Spleen (tissue), 11 donors: Measurements from ENCODE around the gene RHBDF2. TPM values are rescaled to one million over a fixed set of nuclear protein-coding genes. Genes with fewer than 3 reads are reported as not detected.
A peak's percentile ranks its signal among the peaks of the same experiment; 100 is the strongest.

Experiments
- DNase-seq: peaks from one replicate; pipeline ENCODE4 v3.0.0-alpha.2; 2020
- H3K27ac ChIP-seq, 8 donors: fragments of 200-600 bp; sonication (generic) in 7 of 8; 1 replicate in 4 of 8; 2 replicates in 4 of 8; pipeline versions ENCODE4 v1.5.0 to v1.8.0; 2016 to 2021; ENCODE audit warnings: inconsistent platforms in 4 of 8, mild to moderate bottlenecking in 4 of 8, moderate library complexity in 1 of 8
- H3K27me3 ChIP-seq, 7 donors: fragments of 200-600 bp; sonication (generic) in 6 of 7; replicated peaks in 1 of 7; 1 replicate in 4 of 7; 2 replicates in 3 of 7; pipeline versions ENCODE4 v1.5.0 to v1.8.0; 2016 to 2021; ENCODE audit warnings: inconsistent platforms in 3 of 7, mild to moderate bottlenecking in 1 of 7
- H3K36me3 ChIP-seq, 6 donors: fragments of 200-600 bp; sonication (generic) in 5 of 6; 1 replicate in 4 of 6; 2 replicates in 2 of 6; pipeline versions ENCODE4 v1.5.0 to v1.8.0; 2016 to 2021; ENCODE audit warnings: inconsistent platforms in 2 of 6
- H3K4me1 ChIP-seq, 6 donors: fragments of 200-600 bp; sonication (generic) in 5 of 6; 1 replicate in 3 of 6; 2 replicates in 3 of 6; pipeline versions ENCODE4 v1.5.0 to v1.8.0; 2016 to 2021; ENCODE audit warnings: inconsistent platforms in 3 of 6
- H3K4me3 ChIP-seq, 8 donors: fragments of 200-600 bp; sonication (generic) in 7 of 8; 1 replicate in 4 of 8; 2 replicates in 4 of 8; pipeline versions ENCODE4 v1.5.0 to v1.8.0; 2016 to 2021; ENCODE audit warnings: inconsistent platforms in 4 of 8, mild to moderate bottlenecking in 4 of 8, moderate library complexity in 2 of 8
- H3K9me3 ChIP-seq, 8 donors: fragments of 200-600 bp; sonication (generic) in 7 of 8; 1 replicate in 4 of 8; 2 replicates in 4 of 8; pipeline versions ENCODE4 v1.5.0 to v1.8.0; 2016 to 2021; ENCODE audit warnings: inconsistent platforms in 4 of 8
- CTCF ChIP-seq, 11 experiments: fragments of 200-600 bp in 7 of 11; fragments of 450-650 bp in 4 of 11; sonication (generic) in 4 of 11; IDR thresholded peaks in 8 of 11; conservative IDR thresholded peaks in 3 of 11; 1 replicate in 7 of 11; 2 replicates in 4 of 11; pipeline versions ENCODE4 v1.4.0 to v1.8.0; 2016 to 2021; ENCODE audit warnings: antibody characterized with exemption in 11 of 11, inconsistent platforms in 4 of 11, mild to moderate bottlenecking in 1 of 11
- POLR2A ChIP-seq, 3 donors: fragments of 450-650 bp; IDR thresholded peaks; one replicate each; pipeline ENCODE4 v1.5.1; 2017; ENCODE audit warnings: antibody characterized with exemption in 3 of 3, mild to moderate bottlenecking in 1 of 3
- POLR2AphosphoS5 ChIP-seq, 3 donors: sonication (generic); formaldehyde crosslinking; IDR thresholded peaks; one replicate each; pipeline ENCODE4 v1.5.1; 2017; ENCODE audit warnings: antibody characterized with exemption in 3 of 3
- WGBS, 5 donors: extraction: QIAGEN DNeasy Blood & Tissue Kit in 3 of 5; methylation state at CpG; one replicate each; pipeline versions ENCODE4 v1.1.5 to v1.1.7; 2013 to 2018; 5-methylcytosine and 5-hydroxymethylcytosine counted together
- intact Hi-C: fragments of 100-400 bp; cut with DNase I; formaldehyde crosslinking; loops from one replicate; pipeline ENCODE4 v1.15.0; 2023; ENCODE audit warnings: low total_unique reads
- polyA plus RNA-seq, 3 donors: library from polyadenylated mRNA; stranded (reverse); fragments of 200-250 nt; gene quantifications; one replicate each; pipeline ENCODE4 v1.2.1, GENCODE V29; 2013
- total RNA-seq, 7 donors: library from RNA; depleted of rRNA in 3 of 7; stranded (reverse); fragments of >200 nt in 3 of 7; fragmentation: NEBNext Ultra II Directional in 4 of 7; extraction: Animal tissue kit (Norgen Biotek cat#: 25700) in 4 of 7; gene quantifications; one replicate each; pipeline versions ENCODE4 v1.1.0 to v1.2.1, GENCODE V29; 2016 to 2021
- donor health status: healthy with polysubstance abuse.
- donor health status: DM: no; HTN: no; CAD: no; lungs with moderate emphysema.
- donor health status: DM: no; HTN: no; CAD: no.
- donor health status: Bipolar disorder and iron deficiency.
- donor health status: healthy.
- donor health status: DM: no; HTN: no; CAD: no.
- donor health status: DM: yes; HTN: yes; CAD: no.

Gene RHBDF2
- total and polyA plus RNA-seq, 10 donors = 31.4 to 147 (median 97.9) TPM

- H3K36me3 ChIP-seq = peaks cover 0 to 82% (median 48%) of the 10 kb centered on the region in 6 donors
- no peaks in the 10 kb centered on the region for H3K9me3 ChIP-seq
- 88 to 94% (median 93%) methylated on average over 30 to 37 of the region's 37 CpGs for WGBS, 5 donors
- no peak overlapping the region for H3K4me3 ChIP-seq
- peak in 2 of 3 donors; percentile 18 to 64 for TF ChIP-seq POLR2AphosphoS5 (IDR thresholded peaks at IDR 0.05)
- no peak for TF ChIP-seq CTCF (IDR thresholded peaks at IDR 0.05 in 8 of 11, conservative IDR thresholded peaks at IDR 0.05 in 3 of 11)
- intact Hi-C loops = no loop called here
- no peak for DNase-seq
- no peaks in the 10 kb centered on the region for H3K27me3 ChIP-seq
- H3K27ac ChIP-seq = peak overlapping the region in 4 of 8 donors; percentile 33 to 53 (median 49)
- H3K4me1 ChIP-seq = peaks cover 12 to 52% (median 38%) of the 10 kb centered on the region in 6 donors
Measured at GRCh38 chr17:76478730-76479514, 22.3 kb downstream of the RHBDF2 start.

- Histone ChIP-seq H3K9me3 (no peaks in the 10 kb centered on the region), H3K36me3 (peaks cover 0 to 90% (median 56%) of the 10 kb centered on the region in 6 donors), H3K27ac (no peak overlapping the region), H3K4me3 (no peak overlapping the region), H3K27me3 (no peaks in the 10 kb centered on the region), H3K4me1 (peaks cover 12 to 44% (median 30%) of the 10 kb centered on the region in 6 donors)
- TF ChIP-seq POLR2A (IDR thresholded peaks at IDR 0.05) (no peak), POLR2AphosphoS5 (IDR thresholded peaks at IDR 0.05) (no peak), CTCF (IDR thresholded peaks at IDR 0.05 in 8 of 11, conservative IDR thresholded peaks at IDR 0.05 in 3 of 11) (no peak)
- 92 to 98% (median 93%) methylated on average over 10 of the region's 10 CpGs for WGBS, 5 donors
- intact Hi-C loops = no loop called here
- DNase-seq = no peak
Measured at GRCh38 chr17:76478097-76478496, 23.1 kb downstream of the RHBDF2 start.

- Histone ChIP-seq H3K27me3 (no peaks in the 10 kb centered on the region), H3K27ac (peak overlapping the region in 1 of 8 donors; percentile 40), H3K4me3 (no peak overlapping the region), H3K36me3 (peaks cover 0 to 96% (median 61%) of the 10 kb centered on the region in 6 donors), H3K4me1 (peaks cover 9 to 39% (median 25%) of the 10 kb centered on the region in 6 donors), H3K9me3 (no peaks in the 10 kb centered on the region)
- intact Hi-C loops = no loop called here
- WGBS, 5 donors = 83 to 91% (median 88%) methylated on average over 5 to 15 of the region's 15 CpGs
- TF ChIP-seq CTCF (IDR thresholded peaks at IDR 0.05 in 8 of 11, conservative IDR thresholded peaks at IDR 0.05 in 3 of 11) = no peak
- TF ChIP-seq POLR2AphosphoS5 (IDR thresholded peaks at IDR 0.05) = peak in 1 of 3 donors; percentile 66
- TF ChIP-seq POLR2A (IDR thresholded peaks at IDR 0.05) = no peak
- no peak for DNase-seq
Measured at GRCh38 chr17:76477576-76477975, 23.6 kb downstream of the RHBDF2 start.

GRCh38 chr17:76476736-76477135, 24.5 kb downstream of the RHBDF2 start:
- no peak overlapping the region for H3K4me3 ChIP-seq
- WGBS, 5 donors = 96 to 97% (median 97%) methylated on average over 7 to 20 of the region's 20 CpGs
- H3K27ac ChIP-seq = peak overlapping the region in 1 of 8 donors; percentile 40
- DNase-seq = no peak
- peaks cover 0 to 98% (median 70%) of the 10 kb centered on the region in 6 donors for H3K36me3 ChIP-seq
- no peaks in the 10 kb centered on the region for H3K9me3 ChIP-seq
- intact Hi-C loops = no loop called here
- H3K27me3 ChIP-seq = no peaks in the 10 kb centered on the region
- TF ChIP-seq POLR2A (IDR thresholded peaks at IDR 0.05) (no peak), CTCF (IDR thresholded peaks at IDR 0.05 in 8 of 11, conservative IDR thresholded peaks at IDR 0.05 in 3 of 11) (no peak), POLR2AphosphoS5 (IDR thresholded peaks at IDR 0.05) (peak in 1 of 3 donors; percentile 62)
- peaks cover 8 to 30% (median 19%) of the 10 kb centered on the region in 6 donors for H3K4me1 ChIP-seq
